ENCODE data around the gene NTRK1.

The NTRK1 gene

DNA sequence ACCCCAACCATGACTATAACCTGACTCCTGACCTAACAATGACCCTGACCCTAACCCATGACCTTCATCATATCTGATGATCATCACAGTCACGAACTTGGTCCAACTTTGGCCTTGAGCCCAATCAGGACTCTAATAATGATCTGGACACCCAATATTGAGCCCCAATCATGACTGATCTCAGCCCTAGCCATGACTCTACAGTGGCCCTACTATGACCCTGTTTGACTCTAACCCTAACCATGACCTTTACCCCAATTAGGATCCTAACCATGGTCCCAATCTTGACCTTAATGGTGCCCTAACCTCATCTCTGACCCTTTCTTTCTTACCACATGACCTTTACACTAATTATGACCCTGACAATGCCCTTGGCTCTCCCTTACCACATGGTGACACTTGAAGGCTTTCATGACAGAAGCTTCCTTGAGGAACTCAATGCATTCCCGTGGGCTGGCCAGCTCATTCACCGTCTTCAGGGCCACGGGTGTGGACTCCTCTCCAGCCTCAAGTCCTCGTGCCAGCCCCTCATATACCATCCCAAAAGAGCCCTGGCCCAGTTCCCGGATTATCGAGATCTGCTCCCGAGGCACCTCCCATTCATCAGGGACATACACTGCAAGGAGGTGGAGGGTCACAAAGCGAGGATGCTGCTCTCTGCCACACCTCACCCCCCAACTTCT, 17.9 kb upstream of the NTRK1 start:
- Histone ChIP-seq H2AFZ (ENCODE audit: low read depth) (no peak overlapping the region), H3K4me2 (no peak overlapping the region), H3K4me1 (ENCODE audit: low read depth, poor library complexity, severe bottlenecking) (no peaks in the 10 kb centered on the region), H3K27me3 (ENCODE audit: insufficient read depth, low read depth) (peaks cover 88% of the 10 kb centered on the region), H4K20me1 (ENCODE audit: insufficient read depth) (no peaks in the 10 kb centered on the region), H3K36me3 (ENCODE audit: insufficient read depth) (no peaks in the 10 kb centered on the region), H3K79me2 (ENCODE audit: insufficient read depth, low read depth) (no peaks in the 10 kb centered on the region), H3K9ac (no peak overlapping the region), H3K4me3 (IDR thresholded peaks at IDR 0.05; ENCODE audit: insufficient read depth, low read depth, low read length) (no peak overlapping the region), H3K27ac (no peak overlapping the region)
- TF ChIP-seq, protein P1, sequence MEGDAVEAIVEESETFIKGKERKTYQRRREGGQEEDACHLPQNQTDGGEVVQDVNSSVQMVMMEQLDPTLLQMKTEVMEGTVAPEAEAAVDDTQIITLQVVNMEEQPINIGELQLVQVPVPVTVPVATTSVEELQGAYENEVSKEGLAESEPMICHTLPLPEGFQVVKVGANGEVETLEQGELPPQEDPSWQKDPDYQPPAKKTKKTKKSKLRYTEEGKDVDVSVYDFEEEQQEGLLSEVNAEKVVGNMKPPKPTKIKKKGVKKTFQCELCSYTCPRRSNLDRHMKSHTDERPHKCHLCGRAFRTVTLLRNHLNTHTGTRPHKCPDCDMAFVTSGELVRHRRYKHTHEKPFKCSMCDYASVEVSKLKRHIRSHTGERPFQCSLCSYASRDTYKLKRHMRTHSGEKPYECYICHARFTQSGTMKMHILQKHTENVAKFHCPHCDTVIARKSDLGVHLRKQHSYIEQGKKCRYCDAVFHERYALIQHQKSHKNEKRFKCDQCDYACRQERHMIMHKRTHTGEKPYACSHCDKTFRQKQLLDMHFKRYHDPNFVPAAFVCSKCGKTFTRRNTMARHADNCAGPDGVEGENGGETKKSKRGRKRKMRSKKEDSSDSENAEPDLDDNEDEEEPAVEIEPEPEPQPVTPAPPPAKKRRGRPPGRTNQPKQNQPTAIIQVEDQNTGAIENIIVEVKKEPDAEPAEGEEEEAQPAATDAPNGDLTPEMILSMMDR (conservative IDR thresholded peaks at IDR 0.05; ENCODE audit: low read depth, low read length) = no peak

DNA sequence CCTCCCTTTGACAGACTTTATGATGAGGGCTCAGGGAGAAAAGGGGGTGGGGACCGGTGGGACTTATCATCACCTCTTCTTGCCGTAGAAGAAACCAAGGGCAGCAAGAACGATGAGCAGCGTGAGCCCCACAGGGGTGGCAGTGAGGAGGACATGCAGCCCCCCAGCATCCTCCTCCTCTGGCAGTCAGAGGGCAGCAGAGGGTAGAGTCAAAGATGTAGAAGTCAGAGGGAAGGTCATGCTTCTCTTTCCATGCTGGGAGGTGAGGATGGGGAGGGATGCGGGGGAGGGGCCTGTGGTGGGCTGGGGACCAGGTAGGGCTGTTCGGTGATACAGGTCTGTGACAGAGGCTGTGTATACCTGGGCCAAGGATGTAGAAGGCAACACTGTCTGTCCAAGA, 16.6 kb upstream of the NTRK1 start:
- no peak overlapping the region for H3K4me3 ChIP-seq (IDR thresholded peaks at IDR 0.05; ENCODE audit: insufficient read depth, low read depth, low read length)
- H2AFZ ChIP-seq (ENCODE audit: low read depth) = no peak overlapping the region
- H3K27ac ChIP-seq = no peak overlapping the region
- H3K4me2 ChIP-seq = no peak overlapping the region
- no peaks in the 10 kb centered on the region for H3K36me3 ChIP-seq (ENCODE audit: insufficient read depth)
- H3K27me3 ChIP-seq (ENCODE audit: insufficient read depth, low read depth) = peaks cover 85% of the 10 kb centered on the region
- H3K4me1 ChIP-seq (ENCODE audit: low read depth, poor library complexity, severe bottlenecking) = no peaks in the 10 kb centered on the region
- no peaks in the 10 kb centered on the region for H4K20me1 ChIP-seq (ENCODE audit: insufficient read depth)
- H3K9ac ChIP-seq = no peak overlapping the region
- TF ChIP-seq, protein P1 (conservative IDR thresholded peaks at IDR 0.05; ENCODE audit: low read depth, low read length) = no peak
- no peaks in the 10 kb centered on the region for H3K79me2 ChIP-seq (ENCODE audit: insufficient read depth, low read depth)

DNA sequence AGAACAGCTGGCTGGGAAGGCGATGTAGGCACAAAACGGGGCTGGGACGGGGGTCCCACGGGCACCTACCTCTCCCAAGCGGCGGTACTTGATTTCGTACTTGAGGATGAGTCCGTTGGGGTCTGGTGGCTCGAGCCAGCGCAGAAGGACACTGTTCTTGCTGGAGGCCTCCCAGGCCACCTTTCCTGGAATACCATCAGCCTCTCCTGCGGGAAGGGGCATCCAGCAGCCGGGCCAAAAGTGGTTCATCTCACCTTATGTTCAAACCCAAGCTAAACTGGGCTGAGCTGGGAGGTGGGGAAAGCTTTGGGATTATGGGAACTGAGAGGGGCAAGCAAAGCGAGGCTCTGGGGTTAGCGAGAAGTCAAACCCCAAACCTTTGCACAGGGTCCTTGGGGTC, 16.0 kb upstream of the NTRK1 start:
- H3K27me3 ChIP-seq (ENCODE audit: insufficient read depth, low read depth) = peaks cover 85% of the 10 kb centered on the region

DNA sequence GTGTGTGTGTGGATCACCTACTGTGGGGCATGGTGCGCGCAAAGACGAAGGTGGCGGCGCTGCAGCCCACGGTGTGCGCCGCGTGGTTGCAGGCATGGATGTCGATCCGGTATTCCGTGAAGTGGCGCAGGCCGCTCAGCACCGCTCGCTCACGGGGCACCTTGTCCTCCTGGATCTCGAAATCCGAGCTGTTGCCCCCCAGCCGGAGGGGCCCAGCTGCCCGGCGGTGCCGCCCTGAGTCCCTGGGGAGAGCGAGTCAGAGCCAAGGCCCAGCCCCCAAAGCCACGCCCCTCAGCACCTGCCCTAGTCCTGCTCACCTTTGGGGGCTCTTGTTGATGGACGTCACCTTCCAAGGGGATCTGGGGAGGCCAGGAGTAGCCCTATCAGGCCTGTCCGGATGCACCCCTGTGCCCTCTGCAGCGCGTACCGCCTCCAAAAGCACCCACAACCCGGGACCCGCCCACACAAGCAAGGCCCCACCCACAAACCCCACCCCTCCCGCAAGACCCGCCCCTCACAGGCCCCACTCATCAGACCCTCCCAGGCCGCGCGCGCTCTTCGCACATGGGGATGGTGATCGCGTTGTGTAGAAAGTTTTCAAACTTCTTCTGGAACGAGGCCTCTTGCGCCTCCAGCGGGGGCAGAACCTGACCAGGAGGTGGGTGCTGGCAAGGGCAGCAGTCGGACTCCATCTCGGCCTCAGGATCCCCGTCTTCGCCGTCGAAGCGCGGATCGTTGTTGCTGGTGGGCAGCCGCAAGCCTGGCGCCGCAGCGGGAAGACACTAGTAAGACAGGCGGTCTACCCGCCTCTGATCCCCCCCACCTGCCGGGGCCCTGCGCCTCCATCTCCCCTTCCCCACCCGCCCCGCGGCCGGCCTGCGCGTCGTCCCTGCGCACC, 15.4 kb upstream of the NTRK1 start:
- Histone ChIP-seq H3K4me3 (IDR thresholded peaks at IDR 0.05; ENCODE audit: insufficient read depth, low read depth, low read length) (no peak overlapping the region), H3K36me3 (ENCODE audit: insufficient read depth) (no peaks in the 10 kb centered on the region), H3K9ac (no peak overlapping the region), H3K79me2 (ENCODE audit: insufficient read depth, low read depth) (no peaks in the 10 kb centered on the region), H3K4me2 (no peak overlapping the region), H4K20me1 (ENCODE audit: insufficient read depth) (no peaks in the 10 kb centered on the region), H3K4me1 (ENCODE audit: low read depth, poor library complexity, severe bottlenecking) (no peaks in the 10 kb centered on the region), H3K27me3 (ENCODE audit: insufficient read depth, low read depth) (peaks cover 78% of the 10 kb centered on the region), H3K27ac (no peak overlapping the region), H2AFZ (ENCODE audit: low read depth) (no peak overlapping the region)
- TF ChIP-seq, protein P1 (conservative IDR thresholded peaks at IDR 0.05; ENCODE audit: low read depth, low read length) = no peak

More for the DNA sequence above, 16.0 kb upstream of the NTRK1 start:
- no peak overlapping the region for H3K4me3 ChIP-seq (IDR thresholded peaks at IDR 0.05; ENCODE audit: insufficient read depth, low read depth, low read length)
- no peak overlapping the region for H2AFZ ChIP-seq (ENCODE audit: low read depth)
- no peak overlapping the region for H3K27ac ChIP-seq
- no peaks in the 10 kb centered on the region for H3K79me2 ChIP-seq (ENCODE audit: insufficient read depth, low read depth)
- H4K20me1 ChIP-seq (ENCODE audit: insufficient read depth) = no peaks in the 10 kb centered on the region
- no peaks in the 10 kb centered on the region for H3K4me1 ChIP-seq (ENCODE audit: low read depth, poor library complexity, severe bottlenecking)
- no peak overlapping the region for H3K9ac ChIP-seq
- H3K4me2 ChIP-seq = no peak overlapping the region
- TF ChIP-seq, protein P1 (conservative IDR thresholded peaks at IDR 0.05; ENCODE audit: low read depth, low read length) = no peak
- no peaks in the 10 kb centered on the region for H3K36me3 ChIP-seq (ENCODE audit: insufficient read depth)

All from KMS-11 (cell line).